HEK293 (cell line): ENCODE results near the gene LYPD4.
A peak's percentile ranks its signal among the peaks of the same experiment; 100 is the strongest.

Experiments used
- CTCF ChIA-PET: fragments of 350-600 bp; formaldehyde crosslinking; extraction: SDS; loops from one replicate; lab custom pipeline; 2021; ENCODE audit warnings: antibody characterized with exemption; lab: Yijun Ruan, JAX
- POLR2A ChIA-PET: fragments of 300-600 bp; formaldehyde crosslinking; extraction: SDS; loops from one replicate; lab custom pipeline; 2020; ENCODE audit warnings: antibody characterized with exemption, inconsistent platforms; lab: Yijun Ruan, JAX
- H3K27ac ChIP-seq: fragments of 200-500 bp; sonication (Bioruptor generic); 2 replicates; pipeline ENCODE4 v1.5.1; 2014; ENCODE audit warnings: low read depth, low read length, control low read depth, inconsistent platforms; ENCODE audit errors: extremely low read depth
- H3K36me3 ChIP-seq, 2 experiments: fragments of 200-500 bp in 1 of 2; sonication (Bioruptor generic) in 1 of 2; 1 replicate in 1 of 2; 2 replicates in 1 of 2; pipeline ENCODE4 v1.5.1; 2014 to 2017; ENCODE audit warnings: inconsistent platforms in 2 of 2, low read length in 2 of 2; ENCODE audit not compliant: control insufficient read depth in 2 of 2, insufficient read depth in 1 of 2
- H3K4me1 ChIP-seq: fragments of 200-500 bp; sonication (Bioruptor generic); 2 replicates; pipeline ENCODE4 v1.5.1; 2014; ENCODE audit warnings: mild to moderate bottlenecking, low read length, inconsistent platforms; ENCODE audit not compliant: control insufficient read depth, insufficient read depth
- H3K4me3 ChIP-seq: 2 replicates; pipeline ENCODE4 v1.5.1; 2011; ENCODE audit warnings: low read depth, mild to moderate bottlenecking, control low read depth, low read length, moderate library complexity
- H3K9me3 ChIP-seq: fragments of 200-500 bp; sonication (Bioruptor generic); 2 replicates; pipeline ENCODE4 v1.5.1; 2014; ENCODE audit warnings: low read depth, low read length, inconsistent platforms; ENCODE audit not compliant: control insufficient read depth, insufficient read depth
- EGR2 ChIP-seq: fragments of 450-650 bp; formaldehyde crosslinking; IDR thresholded peaks from 2 replicates; pipeline ENCODE4 v1.5.1; 2016; ENCODE audit warnings: low read depth, missing biosample characterization, missing genetic modification characterization
- KLF1 ChIP-seq: fragments of 450-650 bp; formaldehyde crosslinking; IDR thresholded peaks from 2 replicates; pipeline ENCODE4 v1.5.1; 2016; ENCODE audit warnings: missing biosample characterization, missing genetic modification characterization
- KLF9 ChIP-seq: fragments of 450-650 bp; formaldehyde crosslinking; IDR thresholded peaks from 2 replicates; pipeline ENCODE4 v1.5.1; 2016; ENCODE audit warnings: missing biosample characterization, missing genetic modification characterization, low read depth
- OSR2 ChIP-seq: fragments of 450-650 bp; formaldehyde crosslinking; IDR thresholded peaks from 2 replicates; pipeline ENCODE4 v1.5.1; 2016; ENCODE audit warnings: missing biosample characterization, missing genetic modification characterization
- RBAK ChIP-seq: fragments of 450-650 bp; formaldehyde crosslinking; IDR thresholded peaks from 2 replicates; pipeline ENCODE4 v1.5.1; 2016; ENCODE audit warnings: missing biosample characterization, missing genetic modification characterization
- ZBTB20 ChIP-seq: fragments of 450-650 bp; formaldehyde crosslinking; IDR thresholded peaks from 2 replicates; pipeline ENCODE4 v1.5.1; 2016; ENCODE audit warnings: missing biosample characterization, missing genetic modification characterization
- ZBTB8A ChIP-seq: fragments of 450-650 bp; formaldehyde crosslinking; IDR thresholded peaks from 2 replicates; pipeline ENCODE4 v1.5.1; 2016; ENCODE audit warnings: missing biosample characterization, missing genetic modification characterization
- ZFHX2 ChIP-seq: fragments of 450-650 bp; formaldehyde crosslinking; conservative IDR thresholded peaks from 2 replicates; pipeline ENCODE4 v1.5.1; 2016; ENCODE audit warnings: missing biosample characterization, missing genetic modification characterization
- ZIC2 ChIP-seq: fragments of 450-650 bp; formaldehyde crosslinking; IDR thresholded peaks from 2 replicates; pipeline ENCODE4 v1.5.1; 2016; ENCODE audit warnings: missing biosample characterization, missing genetic modification characterization
- ZNF10 ChIP-seq: fragments of 450-650 bp; formaldehyde crosslinking; IDR thresholded peaks from 2 replicates; pipeline ENCODE4 v1.5.1; 2017; ENCODE audit warnings: missing biosample characterization, missing genetic modification characterization
- ZNF112 ChIP-seq: fragments of 450-650 bp; formaldehyde crosslinking; IDR thresholded peaks from 2 replicates; pipeline ENCODE4 v1.5.0; 2017; ENCODE audit warnings: missing biosample characterization, missing genetic modification characterization
- ZNF121 ChIP-seq: fragments of 450-650 bp; formaldehyde crosslinking; IDR thresholded peaks from 2 replicates; pipeline ENCODE4 v1.5.1; 2016; ENCODE audit warnings: missing biosample characterization, missing genetic modification characterization
- ZNF146 ChIP-seq: fragments of 450-650 bp; formaldehyde crosslinking; IDR thresholded peaks from 2 replicates; pipeline ENCODE4 v1.5.1; 2016; ENCODE audit warnings: missing biosample characterization, missing genetic modification characterization
- ZNF292 ChIP-seq: fragments of 450-650 bp; formaldehyde crosslinking; IDR thresholded peaks from 2 replicates; pipeline ENCODE4 v1.5.1; 2016; ENCODE audit warnings: low read depth, missing biosample characterization, missing genetic modification characterization, borderline replicate concordance
- ZNF510 ChIP-seq: fragments of 450-650 bp; formaldehyde crosslinking; IDR thresholded peaks from 2 replicates; pipeline ENCODE4 v1.5.1; 2018; ENCODE audit warnings: mild to moderate bottlenecking, missing genetic modification characterization, missing biosample characterization; ENCODE audit not compliant: insufficient replicate concordance
- ZNF529 ChIP-seq: fragments of 450-650 bp; formaldehyde crosslinking; IDR thresholded peaks from 2 replicates; pipeline ENCODE4 v1.5.1; 2017; ENCODE audit warnings: missing genetic modification characterization, missing biosample characterization; ENCODE audit not compliant: insufficient replicate concordance
- ZNF610 ChIP-seq: fragments of 450-650 bp; formaldehyde crosslinking; IDR thresholded peaks from 2 replicates; pipeline ENCODE4 v1.5.1; 2016; ENCODE audit warnings: missing biosample characterization, missing genetic modification characterization, borderline replicate concordance
- ZNF654 ChIP-seq: fragments of 450-650 bp; formaldehyde crosslinking; IDR thresholded peaks from 2 replicates; pipeline ENCODE4 v1.5.1; 2016; ENCODE audit warnings: low read depth, missing biosample characterization, missing genetic modification characterization
- ZNF660 ChIP-seq: fragments of 450-650 bp; IDR thresholded peaks from 2 replicates; pipeline ENCODE4 v1.5.1; 2018; ENCODE audit warnings: missing biosample characterization, mild to moderate bottlenecking, missing genetic modification characterization
- ZNF707 ChIP-seq: fragments of 450-650 bp; formaldehyde crosslinking; IDR thresholded peaks from 2 replicates; pipeline ENCODE4 v1.5.1; 2016; ENCODE audit warnings: missing biosample characterization, missing genetic modification characterization
- ZNF785 ChIP-seq: fragments of 450-650 bp; formaldehyde crosslinking; IDR thresholded peaks from 2 replicates; pipeline ENCODE4 v1.5.1; 2016; ENCODE audit warnings: missing biosample characterization, missing genetic modification characterization
- ZNF792 ChIP-seq: fragments of 450-650 bp; formaldehyde crosslinking; IDR thresholded peaks from 2 replicates; pipeline ENCODE4 v1.5.1; 2016; ENCODE audit warnings: missing biosample characterization, missing genetic modification characterization
- TF ChIP-seq, protein P1 (sequence below): fragments of 450-650 bp; formaldehyde crosslinking; IDR thresholded peaks from 2 replicates; pipeline ENCODE4 v1.5.1; 2016; ENCODE audit warnings: missing biosample characterization, missing genetic modification characterization
- TF ChIP-seq, protein P2 (sequence below): fragments of 450-650 bp; formaldehyde crosslinking; IDR thresholded peaks from 2 replicates; pipeline ENCODE4 v1.5.1; 2017; ENCODE audit warnings: missing biosample characterization, missing genetic modification characterization
- TF ChIP-seq, protein P3 (sequence below): fragments of 450-650 bp; formaldehyde crosslinking; IDR thresholded peaks from 2 replicates; pipeline ENCODE4 v1.5.1; 2016; ENCODE audit warnings: missing biosample characterization, missing genetic modification characterization
- TF ChIP-seq, protein P4 (sequence below): fragments of 450-650 bp; formaldehyde crosslinking; IDR thresholded peaks from 2 replicates; pipeline ENCODE4 v1.5.1; 2016; ENCODE audit warnings: missing biosample characterization, missing genetic modification characterization
- TF ChIP-seq, protein P5 (sequence below): fragments of 450-650 bp; formaldehyde crosslinking; IDR thresholded peaks from 2 replicates; pipeline ENCODE4 v1.5.1; 2016; ENCODE audit warnings: missing biosample characterization, missing genetic modification characterization

LYPD4 gene

DNA sequence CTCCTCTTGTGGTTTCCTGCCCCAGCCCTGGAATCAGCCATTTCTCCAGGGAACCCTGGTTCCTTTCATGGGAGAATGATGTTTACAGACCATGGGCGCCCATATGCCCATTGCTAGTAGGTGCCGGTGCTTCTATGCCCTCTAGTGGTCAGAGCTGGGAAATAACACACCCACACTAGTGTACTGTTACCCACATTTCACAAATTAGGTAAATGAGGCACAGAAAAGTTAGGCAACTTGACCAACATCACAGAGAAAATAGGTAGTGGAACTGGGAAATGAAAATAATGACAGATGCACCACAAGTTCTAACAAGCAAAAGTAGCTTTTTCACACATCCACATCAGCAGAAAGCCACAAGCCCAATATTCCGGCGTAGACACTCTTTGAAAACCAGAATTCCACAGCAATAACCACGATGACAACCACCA, 49.4 kb downstream of the LYPD4 start:
- Histone ChIP-seq H3K27ac (no peak overlapping the region), H3K36me3 (no peaks in the 10 kb centered on the region)
- CTCF ChIA-PET, result interaction anchor here (0.5 to 8.3 kb wide), 49 partner anchors 10 to 561 kb away, joined by 3 to 202 read pairs (median 5); partner anchors contain the start of genes CEACAM5 and CEACAM6
- TF ChIP-seq ZNF529 (no peak), ZNF660 (tag by site-specific recombination) (0 out of 2 replicates have a peak, but pooled peaks have one; percentile 29), ZNF707 (no peak), ZNF510 (tag by site-specific recombination) (no peak), KLF1 (tag by site-specific recombination) (no peak), ZNF112 (tag by site-specific recombination) (no peak), ZBTB20 (tag by site-specific recombination) (peak; percentile 96), ZNF292 (no peak), EGR2 (peak; percentile 55), ZFHX2 (tag by site-specific recombination) (peak; percentile 81), ZNF121 (tag by site-specific recombination) (no peak), ZNF10 (tag by site-specific recombination) (0 out of 2 replicates have a peak, but pooled peaks have one; percentile 34), ZNF654 (tag by site-specific recombination) (peak; percentile 63)
- TF ChIP-seq, protein P1, sequence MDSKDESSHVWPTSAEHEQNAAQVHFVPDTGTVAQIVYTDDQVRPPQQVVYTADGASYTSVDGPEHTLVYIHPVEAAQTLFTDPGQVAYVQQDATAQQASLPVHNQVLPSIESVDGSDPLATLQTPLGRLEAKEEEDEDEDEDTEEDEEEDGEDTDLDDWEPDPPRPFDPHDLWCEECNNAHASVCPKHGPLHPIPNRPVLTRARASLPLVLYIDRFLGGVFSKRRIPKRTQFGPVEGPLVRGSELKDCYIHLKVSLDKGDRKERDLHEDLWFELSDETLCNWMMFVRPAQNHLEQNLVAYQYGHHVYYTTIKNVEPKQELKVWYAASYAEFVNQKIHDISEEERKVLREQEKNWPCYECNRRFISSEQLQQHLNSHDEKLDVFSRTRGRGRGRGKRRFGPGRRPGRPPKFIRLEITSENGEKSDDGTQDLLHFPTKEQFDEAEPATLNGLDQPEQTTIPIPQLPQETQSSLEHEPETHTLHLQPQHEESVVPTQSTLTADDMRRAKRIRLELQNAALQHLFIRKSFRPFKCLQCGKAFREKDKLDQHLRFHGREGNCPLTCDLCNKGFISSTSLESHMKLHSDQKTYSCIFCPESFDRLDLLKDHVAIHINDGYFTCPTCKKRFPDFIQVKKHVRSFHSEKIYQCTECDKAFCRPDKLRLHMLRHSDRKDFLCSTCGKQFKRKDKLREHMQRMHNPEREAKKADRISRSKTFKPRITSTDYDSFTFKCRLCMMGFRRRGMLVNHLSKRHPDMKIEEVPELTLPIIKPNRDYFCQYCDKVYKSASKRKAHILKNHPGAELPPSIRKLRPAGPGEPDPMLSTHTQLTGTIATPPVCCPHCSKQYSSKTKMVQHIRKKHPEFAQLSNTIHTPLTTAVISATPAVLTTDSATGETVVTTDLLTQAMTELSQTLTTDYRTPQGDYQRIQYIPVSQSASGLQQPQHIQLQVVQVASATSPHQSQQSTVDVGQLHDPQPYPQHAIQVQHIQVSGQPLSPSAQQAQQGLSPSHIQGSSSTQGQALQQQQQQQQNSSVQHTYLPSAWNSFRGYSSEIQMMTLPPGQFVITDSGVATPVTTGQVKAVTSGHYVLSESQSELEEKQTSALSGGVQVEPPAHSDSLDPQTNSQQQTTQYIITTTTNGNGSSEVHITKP (tag by site-specific recombination), result 0 out of 2 replicates have a peak, but pooled peaks have one; percentile 31
- TF ChIP-seq, protein P2, sequence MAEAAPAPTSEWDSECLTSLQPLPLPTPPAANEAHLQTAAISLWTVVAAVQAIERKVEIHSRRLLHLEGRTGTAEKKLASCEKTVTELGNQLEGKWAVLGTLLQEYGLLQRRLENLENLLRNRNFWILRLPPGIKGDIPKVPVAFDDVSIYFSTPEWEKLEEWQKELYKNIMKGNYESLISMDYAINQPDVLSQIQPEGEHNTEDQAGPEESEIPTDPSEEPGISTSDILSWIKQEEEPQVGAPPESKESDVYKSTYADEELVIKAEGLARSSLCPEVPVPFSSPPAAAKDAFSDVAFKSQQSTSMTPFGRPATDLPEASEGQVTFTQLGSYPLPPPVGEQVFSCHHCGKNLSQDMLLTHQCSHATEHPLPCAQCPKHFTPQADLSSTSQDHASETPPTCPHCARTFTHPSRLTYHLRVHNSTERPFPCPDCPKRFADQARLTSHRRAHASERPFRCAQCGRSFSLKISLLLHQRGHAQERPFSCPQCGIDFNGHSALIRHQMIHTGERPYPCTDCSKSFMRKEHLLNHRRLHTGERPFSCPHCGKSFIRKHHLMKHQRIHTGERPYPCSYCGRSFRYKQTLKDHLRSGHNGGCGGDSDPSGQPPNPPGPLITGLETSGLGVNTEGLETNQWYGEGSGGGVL, result no peak
- TF ChIP-seq, protein P3, sequence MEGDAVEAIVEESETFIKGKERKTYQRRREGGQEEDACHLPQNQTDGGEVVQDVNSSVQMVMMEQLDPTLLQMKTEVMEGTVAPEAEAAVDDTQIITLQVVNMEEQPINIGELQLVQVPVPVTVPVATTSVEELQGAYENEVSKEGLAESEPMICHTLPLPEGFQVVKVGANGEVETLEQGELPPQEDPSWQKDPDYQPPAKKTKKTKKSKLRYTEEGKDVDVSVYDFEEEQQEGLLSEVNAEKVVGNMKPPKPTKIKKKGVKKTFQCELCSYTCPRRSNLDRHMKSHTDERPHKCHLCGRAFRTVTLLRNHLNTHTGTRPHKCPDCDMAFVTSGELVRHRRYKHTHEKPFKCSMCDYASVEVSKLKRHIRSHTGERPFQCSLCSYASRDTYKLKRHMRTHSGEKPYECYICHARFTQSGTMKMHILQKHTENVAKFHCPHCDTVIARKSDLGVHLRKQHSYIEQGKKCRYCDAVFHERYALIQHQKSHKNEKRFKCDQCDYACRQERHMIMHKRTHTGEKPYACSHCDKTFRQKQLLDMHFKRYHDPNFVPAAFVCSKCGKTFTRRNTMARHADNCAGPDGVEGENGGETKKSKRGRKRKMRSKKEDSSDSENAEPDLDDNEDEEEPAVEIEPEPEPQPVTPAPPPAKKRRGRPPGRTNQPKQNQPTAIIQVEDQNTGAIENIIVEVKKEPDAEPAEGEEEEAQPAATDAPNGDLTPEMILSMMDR (tag by site-specific recombination), result peak; percentile 79
- TF ChIP-seq, all 188 proteins: peak for 8
- POLR2A ChIA-PET, result no interaction called here
- H3K9me3 ChIP-seq, result no peaks in the 10 kb centered on the region
- H3K4me3 ChIP-seq, result no peak overlapping the region
- no peaks in the 10 kb centered on the region for H3K4me1 ChIP-seq

DNA sequence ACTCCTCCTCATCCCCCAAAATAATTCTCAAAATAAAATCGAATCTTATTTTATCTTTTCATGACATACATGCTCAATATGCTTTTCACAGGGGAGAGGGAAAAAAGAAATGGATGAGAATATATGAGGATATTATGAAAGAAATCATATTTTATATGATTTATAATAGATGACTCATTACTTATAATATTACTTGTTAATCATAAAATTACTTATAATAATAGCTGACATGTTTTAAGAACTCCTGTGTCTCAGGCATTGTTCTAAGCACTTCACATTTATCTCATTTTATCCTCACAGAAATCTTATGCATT, 51.1 kb downstream of the LYPD4 start:
- Histone ChIP-seq H3K4me1 (no peaks in the 10 kb centered on the region; the same call in 1 of the 2 replicates), H3K27ac (no peak overlapping the region), H3K4me3 (no peak overlapping the region), H3K36me3 (no peaks in the 10 kb centered on the region), H3K9me3 (no peaks in the 10 kb centered on the region)
- CTCF ChIA-PET, result interaction anchor here (0.5 to 8.3 kb wide), 36 partner anchors 10 to 1712 kb away, joined by 3 to 202 read pairs (median 4); partner anchors contain the start of gene CEACAM6
- POLR2A ChIA-PET, result no interaction called here
- TF ChIP-seq ZIC2 (tag by site-specific recombination) (no peak), KLF9 (tag by site-specific recombination) (no peak), OSR2 (tag by site-specific recombination) (no peak), RBAK (tag by site-specific recombination) (no peak), ZNF610 (tag by site-specific recombination) (no peak), ZNF792 (no peak), ZNF785 (no peak), ZBTB8A (tag by site-specific recombination) (no peak), ZNF146 (tag by site-specific recombination) (no peak), ZNF112 (tag by site-specific recombination) (no peak)
- TF ChIP-seq, protein P4, sequence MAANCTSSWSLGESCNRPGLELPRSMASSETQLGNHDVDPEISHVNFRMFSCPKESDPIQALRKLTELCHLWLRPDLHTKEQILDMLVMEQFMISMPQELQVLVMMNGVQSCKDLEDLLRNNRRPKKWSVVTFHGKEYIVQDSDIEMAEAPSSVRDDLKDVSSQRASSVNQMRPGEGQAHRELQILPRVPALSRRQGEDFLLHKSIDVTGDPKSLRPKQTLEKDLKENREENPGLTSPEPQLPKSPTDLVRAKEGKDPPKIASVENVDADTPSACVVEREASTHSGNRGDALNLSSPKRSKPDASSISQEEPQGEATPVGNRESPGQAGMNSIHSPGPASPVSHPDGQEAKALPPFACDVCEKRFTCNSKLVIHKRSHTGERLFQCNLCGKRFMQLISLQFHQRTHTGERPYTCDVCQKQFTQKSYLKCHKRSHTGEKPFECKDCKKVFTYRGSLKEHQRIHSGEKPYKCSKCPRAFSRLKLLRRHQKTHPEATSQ, result no peak
- TF ChIP-seq, protein P5, sequence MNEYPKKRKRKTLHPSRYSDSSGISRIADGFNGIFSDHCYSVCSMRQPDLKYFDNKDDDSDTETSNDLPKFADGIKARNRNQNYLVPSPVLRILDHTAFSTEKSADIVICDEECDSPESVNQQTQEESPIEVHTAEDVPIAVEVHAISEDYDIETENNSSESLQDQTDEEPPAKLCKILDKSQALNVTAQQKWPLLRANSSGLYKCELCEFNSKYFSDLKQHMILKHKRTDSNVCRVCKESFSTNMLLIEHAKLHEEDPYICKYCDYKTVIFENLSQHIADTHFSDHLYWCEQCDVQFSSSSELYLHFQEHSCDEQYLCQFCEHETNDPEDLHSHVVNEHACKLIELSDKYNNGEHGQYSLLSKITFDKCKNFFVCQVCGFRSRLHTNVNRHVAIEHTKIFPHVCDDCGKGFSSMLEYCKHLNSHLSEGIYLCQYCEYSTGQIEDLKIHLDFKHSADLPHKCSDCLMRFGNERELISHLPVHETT, result no peak
